Activated T-cell treated with anti-CD3 and anti-CD28 coated beads, Interleukin-2, amount 50 U/mL, for 1 hour (primary cell): ENCODE results near the gene CD209.

Experiments used
- DNase-seq: peaks from one replicate; pipeline ENCODE4 v3.0.0-alpha.2; 2020

CD209 gene

DNA sequence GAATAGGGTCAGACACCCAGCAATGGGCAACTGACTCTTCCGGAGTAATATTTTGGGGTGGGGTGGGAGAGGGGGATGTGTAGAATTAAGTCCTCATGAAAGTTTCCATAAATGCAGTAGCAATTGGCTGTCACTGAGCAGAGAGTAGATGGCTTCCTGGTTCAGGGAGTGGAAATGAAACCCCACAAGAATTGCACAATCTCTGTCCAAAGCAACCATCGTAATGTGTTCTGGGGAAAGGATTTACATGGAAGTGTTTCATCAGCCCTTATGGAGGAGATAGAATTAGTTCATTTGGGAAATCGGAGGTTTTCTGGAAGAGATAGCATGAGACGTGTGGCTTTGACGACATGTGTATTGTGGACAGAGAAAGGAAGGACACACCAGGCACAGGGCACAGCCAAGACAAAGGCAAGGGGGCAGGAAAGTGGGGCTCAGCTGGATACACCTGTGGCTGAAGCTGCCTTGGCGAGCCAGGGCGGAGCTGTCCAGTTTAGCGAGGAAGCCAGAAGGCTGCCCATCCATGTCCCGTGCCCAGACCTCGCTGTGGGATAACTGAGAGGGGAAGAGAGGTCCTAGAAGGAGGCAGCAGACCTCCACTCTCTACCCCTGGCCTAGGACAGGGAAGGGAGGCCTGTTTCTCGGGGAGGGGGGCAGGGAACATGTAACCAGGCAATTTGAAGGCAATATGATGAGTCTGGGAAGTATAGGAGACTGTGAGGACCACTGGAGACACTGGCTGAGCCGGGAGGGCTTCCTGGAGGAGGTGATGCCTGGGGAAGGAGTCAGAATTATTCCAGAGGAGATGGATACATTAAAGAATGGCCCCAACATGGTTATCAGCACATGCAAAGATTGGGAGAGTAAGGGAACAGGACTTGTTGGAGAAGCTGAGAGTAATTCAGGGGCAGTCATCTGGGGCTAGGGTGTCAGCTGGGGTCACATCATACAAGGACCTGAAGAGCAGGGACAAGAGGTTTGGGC is 12.8 kb downstream of the CD209 start:
- DNase-seq: no peak

DNA sequence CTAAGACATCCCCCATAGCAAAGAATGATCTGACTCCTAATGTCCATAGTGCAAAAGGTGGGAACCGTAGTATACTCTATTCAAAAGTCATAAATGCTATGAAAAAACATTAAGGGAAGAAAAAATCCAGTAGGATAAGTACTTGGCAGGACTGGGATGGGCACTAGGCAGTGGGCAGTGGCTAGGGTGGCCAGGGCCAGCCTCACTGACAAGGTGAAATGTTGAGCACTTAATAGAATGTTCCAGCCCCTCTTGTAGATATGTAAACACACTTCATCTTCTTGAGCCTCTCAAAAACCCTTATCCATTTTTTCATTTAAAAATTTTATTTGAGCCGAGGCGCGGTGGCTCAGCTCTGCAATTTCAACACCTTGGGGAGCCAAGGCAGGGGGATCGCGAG is 14.0 kb downstream of the CD209 start:
- DNase-seq: no peak

DNA sequence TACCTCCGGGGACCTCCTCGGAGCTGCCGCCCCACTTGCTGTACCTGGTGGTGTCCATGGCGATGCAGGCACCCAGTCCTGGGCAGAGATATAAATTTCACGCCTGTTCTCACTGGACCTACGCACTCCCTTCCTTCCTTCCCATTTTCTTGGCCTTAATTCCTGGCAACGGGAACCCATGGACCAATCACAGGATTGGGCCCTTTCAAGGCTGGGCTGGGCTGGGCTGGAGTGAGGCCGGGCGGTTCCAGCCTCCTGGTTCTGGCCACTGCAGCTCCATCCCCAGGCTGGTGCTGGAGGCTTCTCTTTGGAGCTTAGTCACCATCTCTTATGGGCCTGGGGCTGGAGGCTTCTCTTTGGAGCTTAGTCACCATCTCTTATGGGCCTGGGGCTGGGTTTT is 15.3 kb downstream of the CD209 start, which contains the start of gene CLEC4G:
Gene CLEC4G, minus strand, starts transcription at position 66 of the 400 bp plus-strand sequence. Its CDS starts 8 bp downstream, at position 58.
- no peak for DNase-seq

DNA sequence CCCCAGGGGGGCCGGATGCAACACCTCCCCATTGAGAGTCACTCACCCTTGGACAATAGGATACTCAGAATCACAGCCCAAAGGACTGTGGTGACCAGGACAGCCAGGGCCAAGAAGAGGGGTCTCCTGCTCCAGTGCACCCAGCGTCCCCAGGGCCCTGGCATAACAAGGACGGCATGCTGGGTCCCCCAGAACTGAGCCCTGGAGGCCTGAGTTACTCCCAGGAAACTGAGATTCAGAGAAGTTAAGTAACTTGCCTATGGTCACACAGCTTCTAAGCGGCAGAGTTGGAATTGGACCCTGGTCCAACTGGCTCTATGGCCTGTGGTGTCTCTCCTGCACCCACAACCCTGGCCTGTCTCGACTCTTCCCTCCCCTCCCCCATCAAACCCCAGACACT is 15.7 kb downstream of the CD209 start:
- no peak for DNase-seq

DNA sequence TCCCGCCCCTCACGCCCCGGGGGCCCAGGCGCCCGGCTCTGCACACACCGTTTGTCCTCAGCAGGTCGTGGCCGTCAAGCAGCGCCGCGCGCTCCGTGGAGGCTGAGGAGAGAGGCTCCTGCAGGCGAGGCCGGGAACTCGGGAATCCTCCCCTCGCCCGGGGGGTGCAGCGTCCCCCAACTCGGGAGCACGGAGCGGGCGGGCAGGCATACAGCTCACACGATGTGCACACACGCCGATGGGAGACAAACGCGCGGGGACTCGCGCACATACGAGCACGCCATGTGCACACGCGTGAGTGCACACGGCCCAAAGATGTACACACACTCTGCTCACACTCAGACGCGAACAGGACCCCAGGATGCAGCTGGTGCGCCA is 16.1 kb downstream of the CD209 start:
- DNase-seq: no peak

DNA sequence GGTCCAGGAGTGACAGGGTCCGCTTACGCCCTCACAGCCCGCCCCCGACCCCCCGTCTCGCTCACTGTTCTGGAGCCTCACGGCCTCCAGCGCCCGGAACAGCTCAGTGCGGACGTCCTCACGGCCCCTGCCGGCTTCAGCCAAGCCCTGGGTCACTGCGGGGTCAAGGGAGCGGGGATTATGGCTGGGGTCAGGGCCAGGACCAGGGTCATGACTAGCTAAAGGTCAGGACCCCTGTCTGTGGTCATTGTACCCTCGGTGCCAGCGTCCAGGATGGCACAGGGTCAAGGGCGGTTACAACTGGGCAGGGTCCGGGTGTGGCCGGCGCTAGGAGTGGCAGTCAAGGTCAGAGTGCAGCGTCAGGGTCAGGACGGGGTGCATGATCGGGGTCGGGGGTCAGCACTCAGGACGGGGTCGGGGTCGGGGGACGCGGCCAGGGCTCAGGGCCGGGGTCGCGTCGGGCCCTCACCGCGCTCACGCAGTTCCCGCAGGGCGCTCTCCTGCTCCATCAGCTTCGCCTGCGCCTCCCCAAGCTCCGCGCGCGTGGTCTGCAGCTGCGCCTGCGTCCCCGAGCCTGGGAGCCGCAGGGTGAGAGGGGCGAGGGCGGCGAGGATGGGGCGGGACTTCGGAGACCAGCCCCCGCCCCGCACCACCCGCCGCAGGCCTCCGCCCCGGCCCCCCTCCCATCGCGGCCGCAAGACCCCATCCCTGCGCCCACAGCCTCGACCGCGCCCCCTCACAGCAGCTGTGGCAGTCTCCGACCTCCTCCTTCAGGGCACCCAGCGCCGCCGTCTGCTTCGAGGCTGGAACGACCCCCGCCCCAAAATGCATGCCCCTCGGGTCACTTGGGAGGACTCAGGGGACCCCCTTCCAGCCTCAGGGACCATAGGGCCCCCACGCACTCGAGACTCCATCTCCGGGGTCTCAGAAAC is 16.8 kb downstream of the CD209 start:
- no peak for DNase-seq

DNA sequence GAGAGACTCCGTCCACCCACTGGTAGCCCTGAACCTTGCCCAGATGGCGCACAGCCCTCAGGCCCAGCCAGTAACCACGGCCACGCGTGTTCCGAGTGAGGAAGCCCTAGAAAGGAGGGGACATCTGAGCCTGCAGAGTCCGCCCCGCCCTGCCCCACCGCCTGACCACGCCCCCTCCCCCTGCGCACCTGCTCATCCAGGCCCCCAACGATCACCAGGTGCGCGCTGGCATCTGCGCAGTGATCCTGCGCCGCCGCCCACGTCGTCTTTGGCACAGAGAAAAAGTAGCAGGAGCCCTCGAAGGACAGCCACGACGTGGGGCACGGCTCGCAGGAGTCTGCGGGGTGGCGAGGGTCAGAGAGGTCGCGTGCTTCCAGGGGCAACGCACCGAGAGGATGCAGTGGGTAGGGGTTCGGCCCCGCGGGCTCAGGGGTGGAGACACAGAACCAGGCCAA is 17.5 kb downstream of the CD209 start:
- DNase-seq: no peak

DNA sequence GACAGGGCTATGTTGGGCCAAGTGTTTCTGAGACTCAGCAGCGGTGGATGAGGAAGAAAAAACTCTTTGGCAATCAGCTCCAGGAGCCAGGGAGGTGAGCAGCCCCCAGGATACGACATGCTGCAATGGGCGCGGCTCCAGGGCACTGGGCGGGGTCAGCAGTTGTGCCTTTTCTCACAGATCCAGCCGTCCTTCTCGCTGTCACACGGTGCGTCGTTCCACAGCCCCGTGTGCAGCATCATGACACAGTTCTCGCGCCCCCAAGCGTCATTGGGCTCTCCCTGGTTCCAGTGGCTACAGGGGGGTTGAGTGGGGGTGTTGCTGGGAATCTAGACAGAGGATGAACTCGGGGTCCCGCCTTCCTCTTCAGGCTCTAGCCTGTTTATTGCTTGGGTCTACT is 18.1 kb downstream of the CD209 start:
- DNase-seq: no peak

DNA sequence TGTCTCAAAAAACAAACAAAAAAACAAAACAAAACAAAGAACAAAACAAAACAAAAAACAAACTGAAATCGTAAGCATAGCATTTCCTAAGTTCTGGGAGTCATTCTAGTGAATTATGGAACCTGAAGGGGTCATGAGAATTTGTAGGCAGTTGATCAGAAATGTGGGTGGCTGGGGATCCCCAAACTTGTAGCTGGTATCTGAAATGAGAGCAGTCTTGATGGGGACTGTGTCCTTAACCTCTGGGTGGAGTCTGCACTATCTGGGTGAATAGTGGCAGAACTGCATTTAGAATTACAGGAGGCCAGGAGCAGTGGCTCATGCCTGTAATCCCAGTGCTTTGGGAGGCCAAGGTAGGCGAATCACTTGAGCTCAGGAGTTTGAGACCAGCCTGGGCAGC is 21.5 kb downstream of the CD209 start:
- DNase-seq: no peak

DNA sequence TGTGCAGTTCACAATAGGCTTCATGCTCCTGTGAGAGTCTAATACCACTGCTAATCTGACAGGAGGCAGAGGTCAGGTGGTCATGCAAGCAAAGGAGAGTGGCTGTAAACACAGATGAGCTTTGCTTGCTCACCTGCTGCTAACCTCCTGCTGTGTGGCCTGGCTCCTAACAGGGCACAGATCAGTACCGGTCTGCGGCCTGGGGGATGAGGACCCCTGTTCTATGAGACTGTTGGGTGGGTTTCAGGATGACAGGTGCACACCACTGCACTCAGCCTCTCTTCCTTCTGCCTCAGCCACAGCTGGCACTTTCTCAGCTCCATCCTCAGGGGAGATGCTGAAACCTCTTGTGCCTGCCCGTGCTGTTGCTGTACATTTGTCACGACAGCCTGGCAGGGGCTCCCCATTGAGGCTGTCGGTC is 25.1 kb downstream of the CD209 start:
- DNase-seq: no peak

DNA sequence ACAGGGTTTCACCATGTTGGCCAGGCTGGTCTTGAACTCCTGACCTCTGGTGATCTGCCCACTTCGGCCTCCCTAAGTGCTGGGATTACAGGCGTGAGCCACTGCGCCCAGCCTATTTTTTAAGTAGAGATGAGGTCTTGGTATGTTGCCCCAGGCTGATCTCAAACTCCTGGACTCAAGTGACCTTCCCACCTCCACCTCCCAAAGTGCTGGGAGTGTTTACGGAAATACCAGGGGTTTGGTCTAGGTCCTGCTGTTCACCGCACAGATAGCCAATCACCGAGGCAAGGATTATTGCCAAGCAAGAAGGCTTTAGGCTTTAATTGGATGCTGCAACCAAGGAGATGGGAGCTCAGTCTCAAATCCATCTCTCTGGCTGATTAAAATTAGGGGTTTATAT is 27.0 kb downstream of the CD209 start:
- DNase-seq: no peak

DNA sequence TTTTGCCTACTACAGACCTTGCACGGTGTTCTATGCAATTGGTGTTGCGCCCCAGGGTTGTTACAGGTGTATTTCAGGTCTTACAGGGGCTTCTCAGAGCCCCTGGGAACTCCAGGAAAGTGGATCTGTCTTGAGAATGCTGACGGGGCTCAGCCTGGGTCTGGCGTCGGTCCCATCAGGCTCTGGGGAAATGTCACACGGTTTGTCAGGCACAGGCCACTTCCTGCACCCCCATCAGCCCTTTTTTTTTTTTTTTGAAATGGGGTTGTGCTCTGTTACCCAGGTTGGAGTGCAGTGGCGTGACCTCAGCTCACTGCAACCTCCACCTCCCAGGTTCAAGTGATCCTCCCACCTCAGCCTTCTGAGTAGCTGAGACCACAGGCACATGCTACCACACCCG is 28.7 kb downstream of the CD209 start:
- no peak for DNase-seq

DNA sequence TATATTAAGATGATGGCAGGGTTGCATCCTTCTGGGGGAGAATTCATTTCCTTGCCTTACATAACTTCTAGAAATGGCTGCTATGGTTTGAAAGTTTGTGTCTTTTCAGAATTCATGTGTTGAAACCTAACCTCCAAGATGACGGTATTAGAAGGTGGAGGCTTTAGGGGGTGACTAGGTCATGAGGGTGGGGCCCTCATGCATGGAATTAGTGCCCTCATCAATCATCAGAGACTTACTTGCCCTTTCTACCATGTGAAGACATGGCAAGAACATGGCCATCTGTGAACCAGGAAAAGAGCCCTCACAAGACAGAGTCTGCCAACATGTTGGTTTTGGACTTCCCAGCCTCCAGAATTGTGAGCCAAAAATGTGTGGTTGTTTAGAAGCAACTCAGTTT is 30.6 kb downstream of the CD209 start:
- DNase-seq: no peak

DNA sequence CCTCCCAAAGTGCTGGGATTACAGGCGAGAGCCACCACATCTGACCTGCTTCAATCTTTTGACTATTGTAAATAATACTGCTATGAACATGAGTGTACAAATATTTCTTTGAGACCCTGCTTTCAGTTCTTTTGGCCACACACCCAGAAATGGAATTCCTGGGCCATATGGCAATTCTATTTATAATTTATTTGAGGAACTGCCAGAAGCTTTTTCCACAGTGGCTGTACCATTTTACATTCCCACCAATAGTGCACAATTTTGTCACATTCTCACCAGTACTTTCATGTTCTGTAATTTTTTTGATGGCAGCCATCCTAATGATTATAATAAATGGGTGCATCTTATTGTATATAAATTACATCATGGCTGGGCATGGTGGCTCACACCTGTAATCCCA is 31.7 kb downstream of the CD209 start:
- no peak for DNase-seq

DNA sequence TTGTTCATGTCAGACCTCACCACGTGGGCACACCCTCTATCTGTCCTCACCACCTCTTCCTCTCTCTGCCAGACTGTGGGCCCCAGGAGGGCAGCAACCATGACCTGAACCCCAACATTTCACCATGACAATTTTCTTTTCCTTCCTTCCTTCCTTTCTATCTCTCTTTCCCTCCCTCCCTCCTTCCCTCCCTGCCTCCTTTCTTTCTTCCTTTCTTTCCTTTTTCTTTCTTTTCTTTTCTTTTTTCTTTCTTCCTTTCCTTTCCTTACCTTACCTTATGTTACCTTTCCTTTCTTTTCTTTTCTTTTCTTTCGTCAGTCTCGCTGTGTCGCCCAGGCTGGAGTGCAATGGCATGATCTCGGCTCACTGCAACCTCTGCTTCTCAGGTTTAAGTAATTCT is 36.7 kb downstream of the CD209 start:
- no peak for DNase-seq

DNA sequence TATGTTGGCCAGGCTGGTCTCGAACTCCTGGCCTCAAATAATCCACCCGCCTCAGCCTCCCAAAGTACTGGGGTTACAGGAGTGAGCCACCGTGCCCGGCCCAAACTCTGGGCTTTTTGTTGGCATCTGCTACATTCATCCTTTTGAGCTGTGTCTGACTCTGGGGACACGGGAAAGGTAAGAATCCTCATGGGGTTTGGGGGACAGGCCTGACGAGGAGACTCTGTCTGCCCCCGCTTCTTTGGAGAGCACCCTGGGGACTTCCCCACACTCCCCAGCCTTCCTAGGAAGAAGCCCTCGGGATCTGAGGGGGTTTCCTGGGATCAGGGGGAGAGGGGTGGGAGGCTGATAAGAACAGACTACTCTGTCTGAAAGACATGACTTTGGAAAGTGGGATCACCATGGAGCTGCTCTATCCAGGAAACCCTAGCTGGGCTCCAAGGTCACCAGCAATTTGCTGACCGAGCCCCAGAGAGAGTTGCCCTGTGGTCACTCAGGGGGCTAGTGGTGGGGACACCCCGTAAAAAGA is 37.3 kb downstream of the CD209 start:
- DNase-seq: no peak

DNA sequence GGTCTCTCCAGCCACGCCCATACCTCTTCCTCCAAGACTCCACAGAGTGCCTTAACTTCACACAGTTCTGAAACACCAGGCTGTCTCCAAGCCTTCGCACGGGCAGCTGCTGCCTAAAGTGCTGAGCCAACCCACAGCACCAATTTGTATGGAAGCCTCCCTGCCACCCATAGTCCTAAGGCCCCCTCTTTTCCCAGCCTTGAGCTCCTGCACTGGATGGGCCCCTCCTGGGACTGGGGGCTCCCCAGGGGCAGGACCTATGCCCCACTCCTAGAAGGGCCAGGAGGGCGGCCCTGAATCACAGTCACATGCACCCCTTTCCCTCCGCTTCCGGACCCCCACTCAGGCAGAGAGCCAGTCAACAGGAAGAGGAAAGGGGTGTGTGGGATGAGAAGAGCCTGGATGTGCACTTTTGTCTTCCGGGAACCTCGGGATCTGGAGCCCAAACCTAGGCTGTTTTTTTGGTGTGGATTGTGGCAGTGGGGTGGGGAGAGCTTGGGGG is 40.3 kb downstream of the CD209 start:
- DNase-seq: no peak

DNA sequence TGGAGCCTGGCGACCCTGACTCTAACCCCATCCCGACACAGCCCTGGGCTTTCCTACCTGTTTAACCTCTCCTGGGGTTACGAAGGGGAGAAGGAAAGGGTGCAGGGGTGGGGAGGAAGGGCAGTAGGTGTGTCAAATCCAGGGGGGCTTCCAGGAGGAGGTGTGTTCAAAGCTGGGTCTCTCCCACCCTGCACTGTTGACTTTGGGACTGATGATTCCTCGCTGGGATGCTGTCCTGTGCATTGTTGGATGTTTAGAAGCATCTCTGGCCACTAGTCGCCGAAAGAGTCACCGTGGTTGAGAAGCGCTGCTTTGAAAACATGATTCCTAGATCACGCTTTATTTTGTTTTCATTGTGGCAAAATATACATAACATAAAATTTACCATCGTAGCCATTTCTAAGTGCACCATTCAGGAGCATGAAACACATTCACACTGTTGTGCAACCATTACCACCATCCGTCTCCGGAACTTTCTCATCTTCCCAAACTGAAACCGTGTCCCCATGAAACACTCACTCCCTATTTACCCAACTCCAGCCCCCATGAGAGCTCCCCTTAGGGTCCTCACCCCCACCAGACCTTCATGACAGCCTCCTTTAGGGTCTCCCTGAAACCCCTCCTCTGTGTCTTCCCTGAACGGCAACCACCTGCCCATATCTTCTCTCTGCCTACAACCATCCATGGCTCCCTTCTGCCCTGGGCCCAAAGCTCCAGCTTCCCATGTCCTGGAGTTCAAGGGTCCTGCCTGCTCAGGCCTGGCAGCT is 41.0 kb downstream of the CD209 start:
- DNase-seq: no peak

DNA sequence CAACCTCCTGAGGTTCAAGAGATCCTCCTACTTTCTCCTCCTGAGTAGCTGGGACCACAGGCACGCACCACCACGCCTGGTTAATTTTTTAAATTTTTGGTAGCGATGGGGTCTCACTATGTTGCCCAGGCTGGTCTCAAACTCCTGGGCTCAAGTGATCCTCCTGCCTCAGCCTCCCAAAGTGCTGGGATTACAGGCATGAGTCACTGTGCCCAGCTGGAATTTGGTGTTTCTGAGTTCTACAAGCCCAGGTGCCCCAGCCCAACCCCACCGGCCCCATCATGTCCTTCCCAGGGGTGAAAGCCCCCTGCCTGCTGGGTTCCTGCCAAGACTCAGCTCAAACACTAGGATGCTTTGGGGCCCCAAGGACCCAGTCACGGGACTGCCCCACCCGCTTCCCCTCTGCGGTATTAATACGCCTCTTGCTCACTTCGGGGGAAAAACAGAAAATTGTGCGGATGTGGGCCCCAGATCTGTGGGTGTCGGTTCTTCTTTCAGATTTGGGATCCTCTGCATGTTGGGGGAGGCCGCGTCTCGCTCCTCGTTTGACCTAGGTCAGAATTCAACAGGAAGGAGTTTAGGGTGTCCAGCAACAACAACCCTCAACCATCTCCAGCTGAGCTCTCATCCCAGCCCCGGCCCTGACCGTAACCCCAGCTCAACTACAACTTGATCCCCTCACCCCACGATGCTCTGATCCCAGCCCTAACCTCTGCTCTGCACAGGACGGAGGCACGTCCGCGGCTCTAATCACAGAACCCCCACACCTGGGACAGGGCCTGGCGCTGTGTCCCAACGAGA is 41.7 kb downstream of the CD209 start:
- peak; percentile 62 for DNase-seq

DNA sequence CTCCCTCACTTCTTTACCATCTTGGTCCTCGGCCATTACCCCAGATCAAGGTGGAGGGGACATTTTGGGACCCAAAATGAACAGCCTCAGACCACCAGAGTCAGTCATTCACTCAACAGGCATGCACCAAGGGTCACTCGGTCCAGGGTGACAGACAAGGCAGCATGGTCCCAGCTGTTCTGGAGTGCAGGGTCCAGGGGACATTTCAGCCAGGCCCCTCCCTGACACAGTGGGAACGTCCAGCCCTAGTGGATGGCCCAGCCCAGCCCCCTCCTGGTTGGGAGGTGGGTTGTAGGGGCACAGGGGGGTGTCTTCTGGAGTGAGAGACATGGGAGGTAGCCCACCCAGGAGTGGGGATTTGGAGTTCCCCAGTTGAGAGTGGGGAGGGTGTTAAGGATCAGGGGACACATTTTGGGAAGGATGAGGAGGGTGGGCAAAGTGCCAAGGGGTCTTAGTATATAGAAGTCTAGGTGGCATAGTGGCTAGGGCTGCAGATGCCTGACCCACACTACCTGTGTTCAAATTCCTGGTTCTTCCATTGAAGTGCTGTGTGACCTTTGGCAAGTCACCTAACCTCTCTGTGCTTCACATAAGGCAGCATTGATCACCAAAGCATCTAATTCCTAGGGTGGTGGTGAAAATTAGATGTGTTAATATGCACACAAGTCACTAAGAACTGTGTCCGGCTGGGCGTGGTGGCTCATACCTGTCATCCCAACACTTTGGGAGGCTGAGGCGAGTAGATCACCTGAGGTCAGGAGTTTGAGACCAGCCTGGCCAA is 42.9 kb downstream of the CD209 start:
- DNase-seq: no peak

DNA sequence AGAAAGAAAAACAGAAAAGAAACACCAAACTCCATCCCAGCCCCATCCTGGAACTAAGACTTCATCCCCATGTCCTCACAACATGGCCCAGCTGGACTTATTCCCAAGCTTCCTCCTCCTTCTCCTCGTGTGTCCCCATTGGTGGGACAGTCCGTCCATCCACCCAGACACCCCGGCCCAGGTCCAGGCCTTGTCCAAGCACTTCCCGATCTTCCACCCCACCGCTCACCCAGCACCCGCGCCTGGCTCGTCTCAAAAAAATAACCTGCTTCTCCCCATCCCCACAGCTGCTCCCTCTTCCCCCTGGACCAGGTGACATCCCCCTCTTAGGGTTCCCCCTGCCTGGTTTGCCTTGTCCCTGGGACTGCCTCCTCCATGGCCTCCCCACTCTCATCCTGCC is 44.0 kb downstream of the CD209 start:
- no peak for DNase-seq
